ENCODE data around the gene GPR27. TPM values are rescaled to one million over a fixed set of nuclear protein-coding genes. Genes with fewer than 3 reads are reported as not detected.

GPR27 gene
- total RNA-seq (2014; rRNA removed; shearing (Covaris generic)): not detected in 2 replicates
- not detected in 2 replicates for polyA plus RNA-seq (2015; cell fraction: cytosol; rRNA removed)
- polyA plus RNA-seq (2015; cell fraction: nucleus; rRNA removed): not detected in 2 replicates

- DNase-seq (ENCODE audit: low read depth): no peak
Observed at GRCh38 chr3:71753701-71754609, at the start of gene GPR27. Gene GPR27, plus strand, starts transcription at chr3:71753855. Its CDS starts 195 bp downstream, at chr3:71754050.

GRCh38 chr3:71704915-71705314 lies 48.7 kb upstream of the GPR27 start:
- DNase-seq (ENCODE audit: low read depth): no peak

- no peak for DNase-seq (ENCODE audit: low read depth)
Observed at GRCh38 chr3:71705681-71706080, 48.0 kb upstream of the GPR27 start.

GRCh38 chr3:71707595-71707994 lies 46.1 kb upstream of the GPR27 start:
- DNase-seq (ENCODE audit: low read depth): no peak

GRCh38 chr3:71708476-71709105 lies 45.1 kb upstream of the GPR27 start:
- no peak for DNase-seq (ENCODE audit: low read depth)

- DNase-seq (ENCODE audit: low read depth): no peak
Observed at GRCh38 chr3:71709908-71710511, 43.6 kb upstream of the GPR27 start.

GRCh38 chr3:71710906-71711494 lies 42.7 kb upstream of the GPR27 start:
- no peak for DNase-seq (ENCODE audit: low read depth)

- DNase-seq (ENCODE audit: low read depth): no peak
Observed at GRCh38 chr3:71713041-71713440, 40.6 kb upstream of the GPR27 start.

- DNase-seq (ENCODE audit: low read depth): no peak
Observed at GRCh38 chr3:71714595-71714994, 39.1 kb upstream of the GPR27 start.

GRCh38 chr3:71718072-71718471 lies 35.6 kb upstream of the GPR27 start:
- no peak for DNase-seq (ENCODE audit: low read depth)

GRCh38 chr3:71721002-71721401 lies 32.7 kb upstream of the GPR27 start:
- no peak for DNase-seq (ENCODE audit: low read depth)

- no peak for DNase-seq (ENCODE audit: low read depth)
Observed at GRCh38 chr3:71721651-71722157, 32.0 kb upstream of the GPR27 start.

GRCh38 chr3:71722693-71723092 lies 31.0 kb upstream of the GPR27 start:
- no peak for DNase-seq (ENCODE audit: low read depth)

- DNase-seq (ENCODE audit: low read depth): no peak
Observed at GRCh38 chr3:71723452-71724170, 30.0 kb upstream of the GPR27 start.

GRCh38 chr3:71724171-71724453 lies 29.5 kb upstream of the GPR27 start:
- no peak for DNase-seq (ENCODE audit: low read depth)

- DNase-seq (ENCODE audit: low read depth): no peak
Observed at GRCh38 chr3:71724584-71725270, 28.9 kb upstream of the GPR27 start.

- no peak for DNase-seq (ENCODE audit: low read depth)
Observed at GRCh38 chr3:71725271-71725991, 28.2 kb upstream of the GPR27 start, which contains the start of gene EIF4E3. Gene EIF4E3, minus strand, starts transcription at chr3:71725402. Its CDS starts 35 bp downstream, at chr3:71725367.

GRCh38 chr3:71726146-71726545 lies 27.5 kb upstream of the GPR27 start:
- DNase-seq (ENCODE audit: low read depth): no peak

- no peak for DNase-seq (ENCODE audit: low read depth)
Observed at GRCh38 chr3:71728632-71729342, 24.9 kb upstream of the GPR27 start.

Data from HT1080 (cell line).